AG08395 (cell line): Measurements from ENCODE around the gene TCF21.
"Not testable (repeated sequence)": the region's sequence is repeated elsewhere in the genome, so short reads cannot be mapped to it uniquely, and the experiment has no call there.

Source experiments
- DNase-seq: peaks from one replicate; pipeline ENCODE4 v3.0.0; 2012; ENCODE audit warnings: mixed read lengths, low spot score

The TCF21 gene

DNA sequence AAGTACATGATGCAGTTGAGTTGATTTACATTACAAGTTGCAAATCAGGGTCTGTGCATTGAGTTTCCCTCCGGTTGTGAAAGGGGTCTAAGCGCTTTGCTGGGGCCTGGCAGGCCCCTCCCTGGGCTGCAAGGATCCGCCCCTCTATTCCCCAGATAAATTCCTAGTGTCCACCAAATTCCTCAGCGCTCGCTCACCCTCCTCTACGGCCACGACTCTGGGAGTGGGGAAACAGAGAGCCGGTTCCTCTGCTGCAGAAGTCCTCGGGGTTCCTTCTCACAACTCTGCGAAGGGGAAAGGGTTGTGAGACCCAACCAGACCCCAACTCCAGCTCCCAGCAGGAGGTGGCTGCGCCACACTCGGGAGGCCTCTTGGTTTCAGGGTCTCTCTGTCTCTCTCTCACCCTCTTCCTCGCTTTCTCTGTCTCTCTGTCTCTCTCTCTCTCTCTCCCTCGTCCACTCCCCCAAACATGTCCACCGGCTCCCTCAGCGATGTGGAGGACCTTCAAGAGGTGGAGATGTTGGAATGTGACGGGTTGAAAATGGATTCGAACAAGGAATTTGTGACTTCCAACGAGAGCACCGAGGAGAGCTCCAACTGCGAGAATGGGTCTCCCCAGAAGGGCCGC is at the start of gene TCF21:
Gene TCF21, plus strand, starts transcription at position 185 of the 628 bp plus-strand sequence. Its CDS starts 285 bp downstream, at position 470.
- DNase-seq, result no peak

- DNase-seq, result no peak
Measured at GRCh38 chr6:133841176-133841575, 47.7 kb upstream of the TCF21 start.

DNA sequence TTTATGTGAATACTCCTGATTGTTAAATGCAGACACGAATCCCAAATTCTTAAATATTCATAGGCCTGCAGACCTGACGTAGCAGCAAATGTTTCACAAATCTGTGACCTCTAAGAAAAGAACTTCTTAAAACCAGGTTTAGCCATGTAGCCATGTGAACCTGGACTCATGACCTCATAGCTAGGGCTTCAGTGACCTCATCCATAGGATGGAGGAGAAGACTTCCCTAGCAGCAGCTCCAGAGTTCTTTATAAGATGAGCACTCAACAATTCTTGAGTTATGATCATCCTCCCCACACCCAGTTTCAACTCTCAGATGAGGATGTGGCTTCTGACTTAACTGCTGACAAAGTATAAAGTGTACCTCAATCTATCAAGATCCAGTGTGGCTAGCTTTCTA is 45.8 kb upstream of the TCF21 start:
- no peak for DNase-seq

DNA sequence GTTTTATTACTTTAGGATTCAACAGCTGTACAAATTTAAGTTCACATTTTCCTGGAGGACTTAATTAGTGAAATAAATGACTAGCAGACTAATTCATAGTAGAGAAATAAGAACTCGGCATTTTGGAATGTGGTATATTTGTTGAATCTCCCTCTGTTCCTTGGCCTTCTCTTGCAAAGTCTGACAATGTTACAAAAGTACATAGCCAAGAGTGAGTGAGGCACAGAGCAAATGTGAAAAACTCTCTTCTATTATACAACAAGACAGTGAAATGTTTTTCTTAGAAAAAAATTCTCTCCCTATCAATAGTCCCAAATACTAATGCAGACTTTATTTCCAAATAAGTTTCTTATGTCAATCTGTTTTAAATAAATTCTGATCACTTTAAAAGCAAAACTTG is 44.2 kb upstream of the TCF21 start:
- DNase-seq, result no peak

DNA sequence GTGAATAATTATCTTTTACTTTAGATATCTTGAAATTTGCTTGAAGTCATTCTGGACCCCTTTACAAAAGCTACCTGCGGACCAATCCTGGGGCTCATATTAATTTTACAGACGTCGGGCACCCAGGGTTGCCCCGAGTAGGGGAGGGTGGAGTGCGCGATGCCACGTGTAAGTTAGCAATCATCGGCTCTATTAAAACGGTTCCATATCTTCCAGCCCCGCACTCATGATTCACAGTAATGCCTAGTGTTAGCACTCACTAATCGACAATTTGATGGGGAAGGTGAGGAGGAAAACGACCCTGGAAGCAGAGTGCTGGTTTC is 34.9 kb upstream of the TCF21 start:
- no peak for DNase-seq

DNA sequence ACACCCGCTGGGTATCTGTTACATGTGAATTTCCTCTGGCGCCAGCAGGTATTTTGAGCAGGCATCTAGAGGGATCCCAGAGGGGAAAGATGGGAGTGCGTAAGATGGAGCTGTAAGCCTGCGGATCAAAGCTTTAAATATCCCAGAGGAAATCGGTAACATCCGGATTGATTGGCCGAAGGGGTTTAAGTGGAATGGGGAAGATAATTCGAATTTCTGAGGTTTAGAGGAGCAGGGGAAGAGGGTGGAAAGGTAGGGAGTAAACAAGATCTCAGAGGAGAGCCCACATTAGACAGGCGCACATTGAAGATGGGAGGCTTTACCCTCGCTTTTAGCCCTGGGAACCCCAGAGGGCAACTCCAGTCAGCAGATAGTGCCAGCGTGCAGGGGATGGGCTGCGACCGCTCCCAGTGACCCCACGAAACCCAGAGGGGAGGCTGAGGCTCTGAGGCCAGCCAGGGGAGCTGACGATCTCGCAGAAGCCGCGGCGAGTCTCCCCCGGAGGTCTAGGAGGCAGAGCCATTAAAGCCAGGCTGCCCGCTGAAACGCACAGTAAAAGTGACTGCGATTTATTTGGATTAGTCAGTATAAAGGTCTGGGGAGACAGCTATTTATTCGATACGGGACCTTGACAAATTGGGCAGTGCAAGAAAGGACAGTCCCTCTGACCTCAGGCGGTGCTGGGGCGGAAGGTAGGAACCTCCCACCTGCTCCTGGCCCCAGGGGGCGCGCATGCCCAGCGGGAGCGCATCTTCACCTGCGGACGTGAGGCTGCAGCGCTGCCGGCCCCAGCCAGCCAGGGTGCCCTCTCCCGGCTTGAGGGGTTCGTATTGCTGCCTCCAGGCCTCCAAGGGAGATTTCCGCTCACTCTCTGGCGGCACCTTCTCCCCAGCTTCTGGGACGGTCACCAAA is 34.3 kb upstream of the TCF21 start:
- no peak for DNase-seq

DNA sequence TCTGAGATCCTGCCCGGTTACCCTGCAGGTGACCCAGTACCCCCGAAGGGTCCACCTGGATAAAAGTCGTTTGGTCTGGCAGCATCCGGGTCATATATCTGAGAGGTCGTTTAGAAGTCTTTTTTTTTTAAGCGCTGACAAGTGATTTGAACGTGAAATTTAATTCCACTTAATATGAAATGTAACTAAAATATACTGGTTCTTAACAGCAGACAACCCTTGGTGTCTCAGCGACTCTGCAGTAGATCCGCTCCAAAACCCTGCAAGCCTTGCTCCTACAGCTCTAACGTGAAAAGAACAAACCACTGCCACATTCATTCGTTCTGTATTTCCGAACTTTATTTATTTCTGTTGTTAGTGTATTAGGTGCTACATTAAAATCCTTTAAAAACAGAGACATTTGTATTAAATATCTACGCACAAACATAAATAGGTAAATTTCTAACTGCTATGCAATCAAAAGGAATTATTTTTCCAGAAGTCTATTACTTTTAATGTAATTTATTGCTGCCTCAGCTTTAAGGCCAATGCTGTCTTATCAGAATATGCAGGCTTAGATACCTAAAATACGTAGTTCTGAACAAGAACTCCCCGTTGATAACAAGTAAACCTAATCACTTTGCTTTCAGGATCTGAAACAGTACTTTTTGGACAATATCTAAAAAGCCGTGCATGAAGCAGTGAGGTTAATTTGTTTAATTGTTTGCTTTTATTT is 33.5 kb upstream of the TCF21 start:
- DNase-seq, result no peak

DNA sequence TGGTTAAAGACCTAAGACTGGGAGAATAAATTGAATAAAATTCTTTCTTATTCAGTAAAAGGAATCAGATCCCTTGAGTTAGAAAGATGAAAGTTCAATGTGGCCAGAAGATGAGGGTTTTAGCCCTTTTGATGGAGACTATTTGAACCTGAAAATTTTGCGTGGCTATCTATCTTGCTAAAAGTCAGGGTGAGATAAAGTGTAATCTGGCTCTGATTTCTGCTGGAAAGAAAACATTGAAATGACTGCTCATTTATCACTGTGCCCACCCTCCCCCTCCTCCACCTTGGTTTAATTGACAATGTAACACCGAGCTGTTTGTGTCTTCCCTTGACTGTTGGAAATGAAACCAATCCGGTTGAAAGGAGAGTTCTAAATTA is 32.9 kb upstream of the TCF21 start:
- no peak for DNase-seq

- no peak for DNase-seq
Measured at GRCh38 chr6:133856911-133857310, 32.0 kb upstream of the TCF21 start.

DNA sequence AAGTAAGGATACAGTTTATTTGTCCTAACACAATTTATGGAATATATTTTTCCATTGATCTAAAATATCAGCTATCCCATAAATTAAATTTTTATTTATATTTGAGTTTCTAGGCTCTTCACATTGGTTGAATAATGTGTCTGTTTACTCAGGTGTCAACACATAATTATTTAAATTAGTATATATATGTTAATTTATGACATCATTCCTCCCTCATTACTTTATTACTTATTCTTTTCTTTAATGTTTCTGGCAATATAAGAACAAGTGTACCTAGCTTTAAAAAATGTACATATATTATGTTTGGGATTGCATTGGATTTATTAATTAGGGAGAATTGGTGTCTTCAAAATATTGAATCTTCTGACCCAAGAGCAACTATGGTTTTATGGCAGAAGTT is 31.2 kb upstream of the TCF21 start:
- DNase-seq, result no peak

DNA sequence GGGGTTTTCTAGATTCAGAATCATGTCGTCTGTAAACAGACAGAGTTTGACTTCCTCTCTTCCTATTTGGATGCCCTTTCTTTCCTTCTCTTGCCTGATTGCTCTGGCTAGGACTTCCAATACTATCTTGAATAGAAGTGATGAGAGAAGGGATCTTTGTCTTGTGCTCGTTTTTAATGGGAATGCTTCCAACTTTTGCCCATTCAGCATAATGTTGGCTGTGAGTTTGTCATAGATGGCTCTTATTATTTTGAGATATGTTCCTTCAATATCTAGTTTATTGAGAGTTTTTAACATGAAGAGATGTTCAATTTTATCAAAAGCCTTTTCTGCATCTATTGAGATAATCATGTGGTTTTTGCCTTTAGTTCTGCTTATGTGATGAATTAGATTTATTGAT is 27.6 kb upstream of the TCF21 start:
- not testable (repeated sequence) for DNase-seq

GRCh38 chr6:133863228-133863627 is 25.7 kb upstream of the TCF21 start:
- DNase-seq, result no peak

DNA sequence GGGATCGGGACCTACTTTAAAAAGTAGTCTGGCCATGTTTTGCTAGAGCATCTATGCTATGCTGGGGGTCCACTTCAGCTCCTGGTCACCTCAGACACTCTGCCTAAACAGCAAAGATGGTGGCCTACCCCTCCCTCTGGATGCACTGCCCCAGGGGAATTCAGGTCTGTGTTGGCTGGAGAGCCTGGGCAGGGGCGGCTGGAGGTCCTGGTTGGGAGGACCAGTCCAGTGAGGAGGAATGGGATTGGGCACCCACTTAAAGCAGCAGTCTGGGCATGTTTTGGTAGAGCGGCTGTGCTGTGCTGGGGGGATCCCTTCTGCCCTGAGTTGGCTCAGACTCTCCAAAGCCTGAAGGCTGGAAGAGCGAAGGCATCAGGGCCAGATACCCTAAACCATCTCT is 23.2 kb upstream of the TCF21 start:
- DNase-seq, result no peak

DNA sequence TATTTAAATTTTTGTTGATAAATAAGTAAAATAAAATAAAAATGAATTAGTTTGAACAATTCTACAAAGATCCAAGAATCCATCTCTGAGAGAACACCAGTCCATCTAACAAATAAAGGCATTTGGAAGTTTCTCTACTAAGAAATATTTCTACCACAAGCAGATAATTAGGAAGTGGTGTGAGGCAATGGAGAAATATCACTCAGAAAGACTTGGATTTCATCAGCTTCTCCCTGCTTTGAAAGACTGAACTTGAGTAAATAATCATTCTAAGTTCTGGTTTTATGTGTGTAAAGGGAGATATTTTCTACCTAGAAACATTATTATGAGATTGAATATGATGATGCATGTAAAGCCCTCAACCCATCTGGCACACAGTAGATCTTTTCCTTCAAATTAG is 17.8 kb upstream of the TCF21 start:
- no peak for DNase-seq

- no peak for DNase-seq
Measured at GRCh38 chr6:133873538-133873937, 15.4 kb upstream of the TCF21 start.

GRCh38 chr6:133877116-133877515 is 11.8 kb upstream of the TCF21 start:
- DNase-seq, result no peak

- DNase-seq, result no peak
Measured at GRCh38 chr6:133880006-133880405, 8.9 kb upstream of the TCF21 start.

DNA sequence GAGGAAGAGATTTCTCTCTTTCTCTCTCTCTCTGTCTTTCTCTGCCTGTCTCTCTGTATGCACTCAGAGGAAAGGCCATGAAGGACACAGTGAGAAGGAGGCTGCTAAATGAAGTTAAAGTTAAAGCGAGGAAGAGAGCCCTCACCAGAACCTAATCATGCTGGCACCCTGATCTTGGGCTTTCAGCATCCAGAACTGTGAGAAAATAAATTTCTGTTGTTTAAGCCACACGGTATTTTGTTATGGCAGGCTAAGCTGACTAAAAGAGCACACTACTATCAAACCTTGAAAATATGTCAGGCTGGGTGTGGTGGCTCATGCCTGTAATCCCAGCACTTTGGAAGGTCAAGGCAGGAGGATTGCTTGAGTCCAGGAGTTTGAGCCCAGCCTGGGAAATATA is 8.0 kb upstream of the TCF21 start:
- DNase-seq, result no peak

GRCh38 chr6:133886104-133886775 is 2.7 kb upstream of the TCF21 start:
- no peak for DNase-seq

GRCh38 chr6:133887156-133887879 is 1.6 kb upstream of the TCF21 start:
- no peak for DNase-seq

DNA sequence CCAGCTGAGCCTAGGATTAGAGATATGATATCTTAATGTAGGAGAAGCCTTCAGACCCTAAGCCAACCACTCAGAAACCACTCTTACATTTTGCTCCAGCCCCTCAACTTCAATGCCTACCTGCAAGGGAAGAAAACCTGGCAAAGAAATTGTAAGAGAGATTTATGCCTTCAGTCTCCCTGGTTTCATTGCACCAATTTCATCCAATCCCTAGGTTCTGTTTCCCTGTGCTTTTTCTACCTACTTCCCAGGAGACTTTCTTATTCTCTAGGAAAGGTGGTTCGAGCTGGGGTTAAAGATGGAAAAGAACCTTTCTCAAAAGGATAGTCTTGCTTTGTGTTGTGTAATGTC is 1.1 kb upstream of the TCF21 start:
- DNase-seq, result no peak
